Ramos (cell line): ENCODE data around the gene RNF31.

Source experiments
- in situ Hi-C: fragments of 300-500 bp; cut with MboI; formaldehyde crosslinking; loops from one replicate; pipeline ENCODE4 v1.14.3; 2022; ENCODE audit warnings: low sequenced_read_pairs; ENCODE audit not compliant: unreplicated experiment

The RNF31 gene

DNA sequence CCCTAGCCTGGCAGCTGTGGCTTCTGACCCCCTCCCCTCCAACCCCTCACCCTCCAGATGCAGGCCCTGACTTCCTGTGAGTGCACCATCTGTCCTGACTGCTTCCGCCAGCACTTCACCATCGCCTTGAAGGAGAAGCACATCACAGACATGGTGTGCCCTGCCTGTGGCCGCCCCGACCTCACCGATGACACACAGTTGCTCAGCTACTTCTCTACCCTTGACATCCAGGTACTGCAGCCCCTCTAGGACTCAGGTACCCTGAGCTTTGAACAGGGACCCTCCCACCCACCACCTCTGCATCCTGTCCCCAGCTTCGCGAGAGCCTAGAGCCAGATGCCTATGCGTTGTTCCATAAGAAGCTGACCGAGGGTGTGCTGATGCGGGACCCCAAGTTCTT lies 7.8 kb downstream of the RNF31 start:
- in situ Hi-C loops, result loop anchor here (25.0 kb wide), 1 partner anchor 843 kb away; the partner anchor contains the start of genes BCL2L2, PABPN1 and PPP1R3E

DNA sequence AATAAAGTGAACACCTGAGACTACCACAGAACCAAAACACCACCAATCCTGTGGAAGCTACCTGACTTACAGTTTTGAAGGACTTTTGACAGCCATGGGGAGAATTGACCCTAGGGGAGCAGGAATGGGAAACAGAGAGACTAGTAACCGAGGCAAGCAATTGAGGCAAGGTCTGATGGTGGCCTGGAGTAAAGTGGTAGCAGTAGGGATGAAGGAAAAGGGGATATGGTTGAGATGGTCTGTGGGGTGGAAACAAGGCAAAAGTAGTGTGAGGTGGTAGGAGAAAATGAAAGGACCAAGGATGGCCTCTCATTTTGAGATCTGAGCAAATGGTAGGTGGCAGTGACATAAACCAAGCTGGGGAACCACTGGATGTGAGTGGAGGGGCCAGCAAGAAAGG lies 9.5 kb downstream of the RNF31 start:
- in situ Hi-C loops, result loop anchor here (25.0 kb wide), 1 partner anchor 845 kb away; the partner anchor contains the start of genes BCL2L2, PABPN1 and PPP1R3E

DNA sequence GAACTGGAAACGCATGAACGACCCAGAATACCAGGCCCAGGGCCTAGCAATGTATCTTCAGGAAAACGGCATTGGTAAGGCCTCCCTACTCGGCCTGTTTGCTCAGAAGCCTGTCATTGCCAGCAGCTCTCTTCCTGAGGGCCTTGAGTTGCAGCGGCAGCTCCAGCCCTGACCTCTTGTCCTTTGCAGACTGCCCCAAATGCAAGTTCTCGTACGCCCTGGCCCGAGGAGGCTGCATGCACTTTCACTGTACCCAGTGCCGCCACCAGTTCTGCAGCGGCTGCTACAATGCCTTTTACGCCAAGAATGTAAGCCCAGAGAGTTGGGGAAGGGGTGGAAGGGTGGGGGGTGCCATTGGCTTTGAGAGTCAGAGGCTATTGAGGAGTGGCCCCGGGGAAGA lies 10.0 kb downstream of the RNF31 start:
- in situ Hi-C loops, result loop anchor here (25.0 kb wide), 1 partner anchor 845 kb away; the partner anchor contains the start of genes BCL2L2, PABPN1 and PPP1R3E

DNA sequence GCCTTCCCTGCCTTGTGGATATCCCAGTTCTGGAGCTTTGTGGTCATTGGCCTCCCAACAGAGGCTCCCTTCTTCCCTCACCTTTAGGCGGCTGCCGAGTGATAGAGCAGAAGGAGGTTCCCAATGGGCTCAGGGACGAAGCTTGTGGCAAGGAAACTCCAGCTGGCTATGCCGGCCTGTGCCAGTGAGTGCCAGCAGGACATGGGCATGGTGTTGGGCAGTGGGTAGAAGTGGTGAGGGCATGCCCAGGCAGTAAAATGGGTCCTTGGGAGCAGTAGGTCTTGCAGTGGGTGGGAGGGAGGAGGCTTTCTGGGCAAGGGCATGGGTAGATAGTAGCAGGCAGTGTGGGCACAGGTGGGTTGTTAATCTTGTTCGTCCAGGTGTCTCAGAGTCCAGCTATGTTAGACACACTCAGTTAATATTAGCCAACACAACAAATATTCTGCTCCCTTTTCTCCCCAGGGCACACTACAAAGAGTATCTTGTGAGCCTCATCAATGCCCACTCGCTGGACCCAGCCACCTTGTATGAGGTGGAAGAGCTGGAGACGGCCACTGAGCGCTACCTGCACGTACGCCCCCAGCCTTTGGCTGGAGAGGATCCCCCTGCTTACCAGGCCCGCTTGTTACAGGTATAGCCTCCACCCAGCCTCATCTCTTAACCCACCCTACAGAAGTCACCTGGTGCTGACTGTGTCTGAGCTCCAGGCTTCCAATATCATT lies 12.6 kb downstream of the RNF31 start:
- in situ Hi-C loops, result loop anchor here (25.0 kb wide), 1 partner anchor 848 kb away; the partner anchor contains the start of genes BCL2L2, PABPN1 and PPP1R3E

DNA sequence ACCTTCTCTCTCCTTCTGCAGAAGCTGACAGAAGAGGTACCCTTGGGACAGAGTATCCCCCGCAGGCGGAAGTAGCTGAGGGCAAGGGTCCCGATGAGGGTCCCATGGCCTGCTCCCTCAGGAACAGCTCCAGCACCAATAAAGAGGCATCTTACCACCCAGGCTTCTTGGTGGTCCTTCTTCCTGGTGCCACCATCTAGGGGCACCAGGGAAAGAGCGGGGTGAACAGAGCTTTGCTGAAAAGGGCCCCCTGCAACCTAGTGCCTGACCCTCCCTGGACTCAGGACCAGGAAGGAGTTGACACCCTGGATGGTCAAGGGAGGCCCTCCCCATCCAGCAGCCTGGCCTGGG lies 13.2 kb downstream of the RNF31 start:
- in situ Hi-C loops, result loop anchor here (25.0 kb wide), 1 partner anchor 848 kb away; the partner anchor contains the start of genes BCL2L2, PABPN1 and PPP1R3E

DNA sequence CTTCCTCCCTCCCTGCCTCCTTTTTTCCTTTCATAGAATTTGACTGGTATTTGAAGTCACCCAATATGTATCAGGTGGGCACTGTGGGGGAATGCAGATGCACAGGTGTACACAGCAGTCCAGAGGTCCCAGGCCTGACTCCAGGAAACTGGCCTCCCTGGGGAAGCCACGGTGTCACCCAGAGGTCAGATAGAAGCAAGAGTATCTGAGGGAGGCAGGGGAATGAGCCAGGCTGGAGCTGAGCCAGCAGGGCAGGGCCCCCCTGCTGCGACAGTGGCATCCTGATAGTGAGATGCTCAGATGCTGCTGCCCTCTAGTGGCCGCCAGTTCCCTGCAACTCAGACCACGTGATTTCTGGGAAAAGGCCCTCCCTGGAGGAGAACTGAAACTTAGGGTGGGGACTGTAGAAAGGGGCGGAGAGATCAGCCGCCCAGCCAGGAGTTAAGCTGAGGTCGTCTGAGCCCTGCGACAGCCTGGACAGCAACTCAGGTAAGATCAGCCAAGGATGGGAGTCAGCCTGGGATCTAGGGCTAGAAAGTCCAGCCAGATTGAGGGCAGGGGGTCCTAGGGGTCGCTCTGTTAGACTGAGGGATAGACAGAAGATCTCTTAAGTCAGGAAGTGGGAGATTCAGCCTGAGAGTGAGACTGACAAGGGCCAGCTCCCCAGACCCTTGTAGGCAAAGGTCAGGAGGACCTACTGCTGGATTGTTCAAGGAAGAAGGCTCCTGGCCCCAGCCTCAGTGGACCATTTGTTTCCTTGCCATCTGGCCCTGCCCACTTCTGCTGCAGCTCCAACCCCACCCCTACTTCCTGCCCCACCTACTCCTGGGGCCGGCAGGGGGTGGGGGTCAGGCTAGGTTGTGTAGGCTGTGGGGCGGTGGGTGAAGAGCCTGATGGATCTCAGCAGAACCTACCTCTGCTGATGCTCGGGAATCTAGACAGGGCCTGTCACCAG lies 13.8 kb downstream of the RNF31 start, which contains the start of gene IRF9:
IRF9 (plus strand) TSS at position 416 of the 955 bp plus-strand sequence. CDS start 880 bp downstream, outside the sequence.
- in situ Hi-C loops, result loop anchor here (25.0 kb wide), 1 partner anchor 849 kb away; the partner anchor contains the start of genes BCL2L2, PABPN1 and PPP1R3E

DNA sequence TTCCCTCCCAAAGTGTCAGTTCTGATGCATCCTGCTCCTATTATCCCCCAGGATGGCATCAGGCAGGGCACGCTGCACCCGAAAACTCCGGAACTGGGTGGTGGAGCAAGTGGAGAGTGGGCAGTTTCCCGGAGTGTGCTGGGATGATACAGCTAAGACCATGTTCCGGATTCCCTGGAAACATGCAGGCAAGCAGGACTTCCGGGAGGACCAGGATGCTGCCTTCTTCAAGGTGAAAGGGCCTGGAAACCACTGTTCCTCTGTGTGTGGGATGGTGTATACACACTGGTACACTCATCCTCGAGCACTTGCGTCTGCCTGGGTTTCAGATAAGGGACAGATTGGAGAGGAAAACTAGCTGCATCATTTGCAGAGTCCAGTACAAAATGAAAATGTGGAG lies 14.8 kb downstream of the RNF31 start:
- in situ Hi-C loops, result loop anchor here (25.0 kb wide), 1 partner anchor 850 kb away; the partner anchor contains the start of genes BCL2L2, PABPN1 and PPP1R3E

DNA sequence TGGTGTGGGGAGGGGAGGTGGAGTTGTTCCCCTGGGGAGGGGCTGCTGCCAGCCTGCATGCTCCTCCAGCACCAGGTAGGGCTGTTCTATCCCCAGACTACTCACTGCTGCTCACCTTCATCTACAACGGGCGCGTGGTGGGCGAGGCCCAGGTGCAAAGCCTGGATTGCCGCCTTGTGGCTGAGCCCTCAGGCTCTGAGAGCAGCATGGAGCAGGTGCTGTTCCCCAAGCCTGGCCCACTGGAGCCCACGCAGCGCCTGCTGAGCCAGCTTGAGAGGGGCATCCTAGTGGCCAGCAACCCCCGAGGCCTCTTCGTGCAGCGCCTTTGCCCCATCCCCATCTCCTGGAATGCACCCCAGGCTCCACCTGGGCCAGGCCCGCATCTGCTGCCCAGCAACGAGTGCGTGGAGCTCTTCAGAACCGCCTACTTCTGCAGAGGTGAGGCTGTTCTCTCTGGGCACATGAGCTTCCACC lies 17.3 kb downstream of the RNF31 start:
- in situ Hi-C loops, result loop anchor here (25.0 kb wide), 1 partner anchor 852 kb away; the partner anchor contains the start of genes BCL2L2, PABPN1 and PPP1R3E

DNA sequence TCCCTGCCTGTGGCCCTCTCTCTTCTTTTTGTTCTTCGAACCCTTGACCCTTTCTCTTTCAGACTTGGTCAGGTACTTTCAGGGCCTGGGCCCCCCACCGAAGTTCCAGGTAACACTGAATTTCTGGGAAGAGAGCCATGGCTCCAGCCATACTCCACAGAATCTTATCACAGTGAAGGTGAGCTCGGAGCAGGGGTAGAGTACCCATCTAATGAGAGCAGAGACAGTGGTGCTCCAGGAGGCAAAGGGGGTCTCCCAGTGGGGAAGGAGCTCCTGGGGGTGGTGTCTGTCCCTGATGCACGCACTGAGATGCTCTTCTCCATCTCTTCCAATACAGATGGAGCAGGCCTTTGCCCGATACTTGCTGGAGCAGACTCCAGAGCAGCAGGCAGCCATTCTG lies 18.5 kb downstream of the RNF31 start:
- in situ Hi-C loops, result loop anchor here (25.0 kb wide), 1 partner anchor 853 kb away; the partner anchor contains the start of genes BCL2L2, PABPN1 and PPP1R3E

DNA sequence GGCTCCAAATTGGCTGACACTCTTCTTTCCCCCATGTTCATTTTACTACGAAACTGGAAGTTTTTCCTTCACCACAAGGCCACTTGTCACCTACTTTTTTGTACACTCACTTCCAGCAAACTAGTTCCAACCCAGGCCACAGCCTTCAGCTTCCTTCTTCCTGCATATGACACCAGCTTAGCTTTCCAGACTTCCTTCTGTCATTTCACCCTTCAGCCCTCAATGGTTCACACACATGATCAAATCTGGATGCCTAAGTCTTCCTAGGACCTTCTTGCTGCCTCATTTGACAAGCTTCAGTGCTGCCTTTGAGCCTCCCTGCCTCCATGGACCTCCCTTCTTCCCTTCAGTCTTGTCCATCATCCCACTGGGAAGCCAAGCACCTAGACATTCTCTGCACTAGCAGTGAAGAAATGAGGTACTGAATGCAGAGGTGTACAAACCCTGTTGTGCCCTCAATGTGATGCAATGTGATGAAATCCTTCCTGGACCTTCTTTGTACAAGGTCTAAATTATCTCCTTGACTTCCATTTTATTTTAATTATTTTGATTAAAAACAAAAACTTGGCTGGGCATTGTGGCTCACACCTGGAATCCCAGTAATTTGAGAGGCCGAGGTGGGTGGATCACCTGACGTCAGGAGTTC lies 20.3 kb downstream of the RNF31 start:
- in situ Hi-C loops, result loop anchor here (25.0 kb wide), 1 partner anchor 855 kb away; the partner anchor contains the start of genes BCL2L2, PABPN1 and PPP1R3E

DNA sequence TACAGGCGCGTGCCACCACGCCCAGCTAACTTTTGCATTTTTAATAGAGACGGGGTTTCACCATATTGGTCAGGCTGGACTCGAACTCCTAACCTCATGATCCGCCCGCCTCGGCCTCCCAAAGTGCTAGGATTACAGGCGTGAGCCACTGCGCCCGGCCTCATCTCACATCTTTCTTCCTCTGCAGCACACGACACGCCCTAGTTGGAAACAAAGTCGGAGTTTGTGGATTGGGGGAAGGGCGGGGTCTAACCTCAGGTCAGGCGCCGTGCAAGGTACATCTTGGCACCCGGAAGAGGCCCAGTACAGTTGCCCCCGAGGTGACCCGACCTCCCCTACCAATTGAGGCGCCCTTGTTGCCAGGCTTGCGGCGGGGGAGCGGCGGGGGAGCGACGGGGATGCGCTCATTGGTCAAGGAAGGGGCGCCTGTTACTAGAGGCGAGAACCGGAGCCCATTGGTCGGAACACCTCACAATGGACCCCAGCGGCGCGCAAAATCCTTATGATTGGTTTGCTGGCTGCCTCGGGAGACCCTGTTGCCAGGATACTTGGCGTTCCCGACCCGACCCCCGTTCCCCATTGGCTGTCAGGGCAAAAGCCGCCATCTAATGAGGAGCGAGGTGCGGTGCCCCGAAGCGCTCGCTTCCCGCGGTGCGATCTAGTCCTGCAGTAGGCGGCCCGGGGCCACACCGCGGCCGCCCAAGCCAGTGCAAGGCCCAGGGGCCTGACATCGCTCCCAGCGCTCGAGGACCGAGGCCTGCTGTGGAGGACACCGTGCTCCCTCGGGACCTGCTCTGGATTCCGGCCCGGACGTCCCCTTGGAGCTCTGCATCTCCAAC lies 24.3 kb downstream of the RNF31 start, which contains the start of gene REC8:
REC8 (plus strand) TSS at position 659 of the 839 bp plus-strand sequence. CDS start 473 bp downstream, outside the sequence.
- in situ Hi-C loops, result loop anchor here (25.0 kb wide), 1 partner anchor 859 kb away; the partner anchor contains the start of genes BCL2L2, PABPN1 and PPP1R3E

DNA sequence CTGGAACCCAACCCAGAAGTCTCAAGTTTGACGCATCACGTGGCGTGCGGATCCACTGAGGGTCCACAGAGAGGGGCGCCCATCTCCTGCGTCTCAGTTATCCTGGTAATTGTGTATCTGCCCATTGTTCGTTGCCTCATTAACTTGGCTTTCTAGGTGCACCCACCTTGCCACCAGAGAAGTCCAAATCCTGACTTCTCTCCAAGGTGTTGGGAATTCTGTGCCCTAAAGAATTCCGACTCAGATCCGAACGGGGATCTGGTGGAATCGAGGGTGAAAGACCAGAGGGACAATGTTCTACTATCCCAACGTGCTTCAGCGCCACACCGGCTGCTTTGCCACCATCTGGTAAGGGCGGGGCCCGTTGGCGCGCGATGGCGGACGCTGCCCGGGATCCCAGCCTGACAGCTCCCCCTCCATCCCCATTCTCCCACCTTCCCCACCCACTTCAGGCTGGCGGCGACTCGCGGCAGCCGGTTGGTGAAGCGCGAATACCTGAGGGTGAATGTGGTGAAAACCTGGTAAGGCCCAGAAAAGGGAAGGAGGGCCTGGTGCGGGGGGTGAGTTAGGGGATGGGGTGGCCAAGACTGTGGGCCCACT lies 25.1 kb downstream of the RNF31 start:
- in situ Hi-C loops, result loop anchor here (25.0 kb wide), 1 partner anchor 860 kb away; the partner anchor contains the start of genes BCL2L2, PABPN1 and PPP1R3E

DNA sequence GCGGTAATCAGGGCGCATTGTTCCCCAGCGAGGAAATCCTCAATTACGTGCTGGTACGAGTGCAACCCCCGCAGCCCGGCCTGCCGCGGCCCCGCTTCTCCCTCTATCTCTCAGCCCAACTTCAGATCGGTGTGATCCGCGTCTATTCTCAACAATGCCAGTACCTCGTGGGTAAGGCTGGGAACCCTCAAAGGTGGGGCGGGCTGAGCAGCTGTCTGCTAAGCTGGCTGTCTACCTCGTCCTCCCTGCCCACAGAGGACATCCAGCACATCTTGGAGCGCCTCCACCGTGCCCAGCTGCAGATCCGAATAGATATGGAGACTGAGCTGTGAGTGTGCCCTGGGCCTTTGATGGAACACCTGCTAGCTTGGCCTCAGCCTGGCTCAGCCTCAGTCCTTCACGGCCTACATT lies 25.6 kb downstream of the RNF31 start:
- in situ Hi-C loops, result loop anchor here (25.0 kb wide), 1 partner anchor 861 kb away; the partner anchor contains the start of genes BCL2L2, PABPN1 and PPP1R3E

DNA sequence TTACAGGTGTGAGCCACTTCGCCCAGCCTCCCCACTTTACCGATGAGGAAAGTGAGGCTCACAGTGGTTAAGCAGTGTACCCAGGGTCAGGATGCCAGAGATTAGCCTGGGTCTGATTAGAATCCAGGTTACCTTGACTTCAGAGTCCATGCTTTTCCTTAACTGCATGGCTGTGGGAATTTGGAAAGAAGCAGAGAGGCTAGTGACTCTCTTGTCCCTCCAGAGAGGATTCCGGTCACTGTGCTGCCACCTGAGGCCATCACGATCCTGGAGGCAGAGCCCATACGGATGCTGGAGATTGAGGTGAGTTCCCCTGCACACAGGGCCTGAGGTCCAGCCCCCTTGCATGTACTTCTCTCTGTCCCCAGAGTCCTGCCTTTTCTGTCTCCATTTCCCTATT lies 29.3 kb downstream of the RNF31 start:
- in situ Hi-C loops, result no loop called here

DNA sequence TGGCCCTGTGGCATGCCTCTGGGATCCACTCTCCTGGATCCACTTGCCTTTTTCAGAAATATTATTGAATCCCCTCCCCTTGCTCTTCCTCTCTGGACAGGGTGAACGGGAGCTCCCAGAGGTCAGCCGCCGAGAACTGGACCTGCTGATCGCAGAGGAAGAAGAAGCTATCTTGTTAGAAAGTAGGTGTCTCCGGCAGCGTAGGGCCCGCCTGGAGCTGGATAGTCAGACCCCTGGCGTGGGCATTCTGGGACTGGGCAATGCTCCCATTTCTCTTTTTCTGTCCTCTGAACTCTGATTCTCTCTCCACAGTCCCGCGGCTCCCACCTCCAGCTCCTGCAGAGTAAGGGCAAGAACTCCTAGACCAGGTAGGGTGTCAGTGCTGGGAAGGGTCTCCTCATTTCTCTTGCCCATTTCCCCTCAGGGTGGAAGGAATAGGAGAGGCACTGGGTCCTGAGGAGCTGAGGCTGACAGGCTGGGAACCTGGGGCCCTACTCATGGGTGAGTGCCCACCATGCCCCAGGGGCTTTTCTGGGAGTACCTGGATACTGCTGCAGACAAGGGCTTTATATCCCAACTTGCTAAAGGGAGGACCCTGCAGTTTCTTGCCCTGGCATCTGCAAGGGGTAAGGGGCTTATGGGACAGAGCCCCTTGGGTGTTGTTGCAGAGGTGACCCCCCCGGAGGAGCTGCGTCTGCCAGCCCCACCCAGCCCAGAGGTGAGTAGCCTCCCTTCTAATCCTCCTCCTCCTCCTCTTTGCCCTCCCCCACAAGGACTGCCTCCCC lies 29.9 kb downstream of the RNF31 start:
- in situ Hi-C loops, result no loop called here

DNA sequence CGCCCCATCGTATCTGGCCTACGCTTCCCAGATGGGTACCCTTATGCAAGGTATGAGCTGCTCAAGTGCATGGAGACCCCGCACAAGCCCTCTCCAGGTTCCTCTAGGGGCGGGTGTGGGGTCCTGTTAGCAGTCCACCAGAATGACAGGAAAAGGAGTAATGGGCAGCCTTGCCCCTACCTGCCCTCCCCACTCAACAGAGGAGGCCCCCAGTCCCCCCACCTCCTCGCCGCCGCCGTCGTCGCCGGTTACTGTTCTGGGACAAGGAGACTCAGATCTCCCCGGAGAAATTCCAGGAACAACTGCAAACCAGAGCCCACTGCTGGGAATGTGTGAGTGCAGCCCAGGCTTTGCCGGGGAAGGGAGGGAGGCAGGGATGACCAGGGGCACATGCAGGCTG lies 30.6 kb downstream of the RNF31 start:
- in situ Hi-C loops, result no loop called here
